HG03196 (cell line): ENCODE data around the gene ANKRD12.
"Not testable (repeated sequence)": the region's sequence is repeated elsewhere in the genome, so short reads cannot be mapped to it uniquely, and the experiment has no call there.

Source experiments
- ATAC-seq: cut with Tn5 transposase; IDR thresholded peaks from one replicate; pipeline ENCODE4 v1.9.1; 2021; ENCODE audit not compliant: unreplicated experiment

The ANKRD12 gene

GRCh38 chr18:9136315-9137155 is at the start of gene ANKRD12:
ANKRD12 (plus strand) TSS chr18:9136781; CDS start chr18:9182433, 45,652 bp downstream.
- ATAC-seq = peak; percentile 73

GRCh38 chr18:9087144-9087543 is 49.4 kb upstream of the ANKRD12 start:
- ATAC-seq = no peak

- ATAC-seq = no peak
These were observed 48.3 kb upstream of the ANKRD12 start for GRCh38 chr18:9088252-9088651.

- not testable (repeated sequence) for ATAC-seq
These were observed 47.9 kb upstream of the ANKRD12 start for GRCh38 chr18:9088727-9089126.

GRCh38 chr18:9090578-9090977 is 46.0 kb upstream of the ANKRD12 start:
- ATAC-seq = no peak

- no peak for ATAC-seq
These were observed 45.5 kb upstream of the ANKRD12 start for GRCh38 chr18:9091066-9091476.

GRCh38 chr18:9092665-9093064 is 43.9 kb upstream of the ANKRD12 start:
- ATAC-seq = no peak

GRCh38 chr18:9093109-9093508 is 43.5 kb upstream of the ANKRD12 start:
- ATAC-seq = not testable (repeated sequence)

GRCh38 chr18:9094307-9095226 is 42.0 kb upstream of the ANKRD12 start:
- no peak for ATAC-seq

- peak; percentile 81 for ATAC-seq
These were observed 41.1 kb upstream of the ANKRD12 start for GRCh38 chr18:9095297-9096006.

GRCh38 chr18:9096007-9096371 is 40.6 kb upstream of the ANKRD12 start:
- ATAC-seq = peak; percentile 8

- ATAC-seq = no peak
These were observed 39.9 kb upstream of the ANKRD12 start for GRCh38 chr18:9096685-9097084.

- no peak for ATAC-seq
These were observed 39.2 kb upstream of the ANKRD12 start for GRCh38 chr18:9097349-9097748.

GRCh38 chr18:9100796-9101195 is 35.8 kb upstream of the ANKRD12 start:
- no peak for ATAC-seq

- ATAC-seq = peak; percentile 0
These were observed 34.7 kb upstream of the ANKRD12 start for GRCh38 chr18:9101730-9102507.

GRCh38 chr18:9102508-9103375 is 33.8 kb upstream of the ANKRD12 start, which contains the start of gene NDUFV2:
NDUFV2 (plus strand) TSS chr18:9102699; CDS start chr18:9102744, 45 bp downstream.
- peak; percentile 94 for ATAC-seq

GRCh38 chr18:9103376-9103873 is 33.2 kb upstream of the ANKRD12 start:
- ATAC-seq = no peak

GRCh38 chr18:9104244-9104901 is 32.2 kb upstream of the ANKRD12 start:
- no peak for ATAC-seq

- no peak for ATAC-seq
These were observed 31.2 kb upstream of the ANKRD12 start for GRCh38 chr18:9105420-9105819.
